Measurements from ENCODE around the gene SLC2A9. TPM values are rescaled to one million over a fixed set of nuclear protein-coding genes. Genes with fewer than 3 reads are reported as not detected.

Gene SLC2A9
- total RNA-seq, 2 experiments from 2014 or later = not detected

- intact Hi-C loops (cut with micrococcal nuclease; ENCODE audit: unreplicated experiment) = no loop called here
- no peak overlapping the region for H3K4me3 ChIP-seq (ENCODE audit: low read depth, low read length, poor library complexity, severe bottlenecking)
- H3K79me2 ChIP-seq (ENCODE audit: insufficient read depth, low read depth, low read length) = no peaks in the 10 kb centered on the region
- no peak overlapping the region for H3K27ac ChIP-seq (ENCODE audit: low read depth, low read length, poor library complexity, severe bottlenecking)
- no peak for DNase-seq (ENCODE audit: low spot score)
- no peaks in the 10 kb centered on the region for H4K20me1 ChIP-seq (ENCODE audit: insufficient read depth, low read length)
- no peaks in the 10 kb centered on the region for H3K36me3 ChIP-seq (ENCODE audit: insufficient read depth, low read length)
- no peak overlapping the region for H2AFZ ChIP-seq (ENCODE audit: low read length)
- no TSS peak for BruUV-seq (replicated peaks)
- H3K4me1 ChIP-seq (ENCODE audit: insufficient read depth, low read length, poor library complexity, severe bottlenecking) = no peaks in the 10 kb centered on the region
- no peaks in the 10 kb centered on the region for H3K9me3 ChIP-seq (ENCODE audit: low read length)
- no peak for TF ChIP-seq EZH2phosphoT487 (IDR thresholded peaks at IDR 0.05; ENCODE audit: borderline replicate concordance, low read depth, low read length)
- TF ChIP-seq CTCF (conservative IDR thresholded peaks at IDR 0.05; ENCODE audit: low read length) = no peak
- CTCF ChIA-PET (ENCODE audit: unreplicated experiment) = no interaction called here
- POLR2A ChIA-PET = no interaction called here
- no peak overlapping the region for H3K4me2 ChIP-seq (ENCODE audit: low read length)
- no peaks in the 10 kb centered on the region for H3K9me2 ChIP-seq (ENCODE audit: insufficient read depth, low read length)
These were observed 68.2 kb downstream of the SLC2A9 start for GRCh38 chr4:9953089-9953488.

GRCh38 chr4:9952415-9952950, 68.8 kb downstream of the SLC2A9 start:
- POLR2A ChIA-PET = no interaction called here

More at GRCh38 chr4:9952415-9952950, 68.8 kb downstream of the SLC2A9 start:
- Histone ChIP-seq H3K9me2 (ENCODE audit: insufficient read depth, low read length) (no peaks in the 10 kb centered on the region), H3K4me1 (ENCODE audit: insufficient read depth, low read length, poor library complexity, severe bottlenecking) (no peaks in the 10 kb centered on the region), H3K36me3 (ENCODE audit: insufficient read depth, low read length) (no peaks in the 10 kb centered on the region), H2AFZ (ENCODE audit: low read length) (no peak overlapping the region), H3K4me3 (ENCODE audit: low read depth, low read length, poor library complexity, severe bottlenecking) (no peak overlapping the region), H4K20me1 (ENCODE audit: insufficient read depth, low read length) (no peaks in the 10 kb centered on the region), H3K27ac (ENCODE audit: low read depth, low read length, poor library complexity, severe bottlenecking) (no peak overlapping the region), H3K79me2 (ENCODE audit: insufficient read depth, low read depth, low read length) (no peaks in the 10 kb centered on the region), H3K4me2 (ENCODE audit: low read length) (no peak overlapping the region), H3K9me3 (ENCODE audit: low read length) (no peaks in the 10 kb centered on the region)
- no peak for DNase-seq (ENCODE audit: low spot score)
- intact Hi-C loops (cut with micrococcal nuclease; ENCODE audit: unreplicated experiment) = no loop called here
- no TSS peak for BruUV-seq (replicated peaks)
- CTCF ChIA-PET (ENCODE audit: unreplicated experiment) = no interaction called here
- TF ChIP-seq CTCF (conservative IDR thresholded peaks at IDR 0.05; ENCODE audit: low read length) = no peak

All from OCI-LY7 (cell line).